SK-N-MC (cell line): ENCODE results near the gene IFNAR1.

ENCODE experiments used
- EZH2 ChIP-seq: fragments of 200-600 bp; sonication (generic); IDR thresholded peaks from one replicate; pipeline ENCODE4 v1.6.1; 2017; ENCODE audit warnings: antibody characterized with exemption
- FOXP2 ChIP-seq: optimal IDR thresholded peaks from 2 replicates; pipeline ENCODE3; 2011; ENCODE audit warnings: mild to moderate bottlenecking, moderate library complexity; ENCODE audit not compliant: insufficient read depth; ENCODE audit errors: extremely low read length, control extremely low read depth

DNA sequence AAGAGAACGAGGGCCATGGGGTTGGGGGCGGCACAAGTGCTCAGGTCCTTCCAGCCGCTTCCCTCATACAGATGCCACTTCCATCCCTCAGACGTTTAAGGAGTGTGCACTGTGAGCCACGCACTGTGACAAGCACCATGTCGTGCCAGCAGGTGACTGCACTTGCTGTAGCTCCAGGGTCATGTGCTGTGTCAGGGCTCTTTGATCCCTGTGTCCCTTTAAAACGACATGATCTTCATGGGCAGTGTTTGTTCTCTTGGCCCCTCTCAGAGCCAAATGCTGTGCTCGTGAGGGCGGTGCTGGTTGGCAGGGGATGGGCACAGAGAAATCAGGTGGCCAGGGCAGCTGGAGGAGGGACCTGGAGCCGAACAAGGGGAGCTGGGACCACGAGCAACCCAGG is 38.7 kb upstream of the IFNAR1 start:
- TF ChIP-seq EZH2 (no peak), FOXP2 (no peak)
